NCI-H524 treated with DMSO at 0.1 percent for 48 hours (cell line): ENCODE data around the gene STXBP2.

Source experiments
- DNase-seq: peaks from one replicate; lab custom pipeline; 2025; lab: John Stamatoyannopoulos, UW

Gene STXBP2

DNA sequence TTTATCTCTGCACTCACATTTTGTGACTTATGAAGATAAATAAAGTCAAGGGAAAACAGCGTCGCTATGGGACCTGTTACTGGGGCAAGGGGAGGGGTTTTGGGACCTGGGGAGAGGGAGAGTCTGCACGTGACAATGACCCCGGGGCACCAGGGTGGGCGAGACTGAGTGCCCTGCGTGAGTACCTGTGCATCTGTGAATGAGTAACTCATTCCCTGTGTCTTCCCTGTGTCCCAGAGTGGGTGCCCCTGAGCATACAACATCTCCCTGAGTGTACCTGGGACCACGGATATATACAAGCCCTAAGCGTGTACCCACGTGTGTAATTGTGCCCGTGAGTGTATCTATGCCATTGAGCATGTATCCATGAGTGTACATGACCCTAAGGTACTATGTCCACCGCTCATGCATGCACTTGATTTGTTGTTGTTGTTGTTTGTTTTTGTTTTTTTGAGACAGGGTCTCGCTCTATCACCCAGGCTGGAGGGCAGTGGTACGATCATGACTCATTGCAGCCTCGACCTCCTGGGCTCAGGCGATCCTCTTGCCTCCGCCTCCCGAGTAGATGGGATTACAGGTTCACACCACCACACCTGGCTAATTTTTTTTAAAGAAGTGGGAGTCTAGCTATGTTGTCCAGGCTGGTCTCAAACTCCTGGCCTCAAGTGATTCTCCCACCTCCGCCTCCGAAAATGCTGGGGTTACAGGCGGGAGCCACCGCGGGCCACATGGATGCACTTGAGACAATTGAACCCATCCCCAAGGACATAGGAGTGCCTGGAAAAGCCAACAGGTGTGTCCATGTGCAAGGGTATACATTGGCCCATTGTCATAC is 43.1 kb downstream of the STXBP2 start:
- no peak for DNase-seq

DNA sequence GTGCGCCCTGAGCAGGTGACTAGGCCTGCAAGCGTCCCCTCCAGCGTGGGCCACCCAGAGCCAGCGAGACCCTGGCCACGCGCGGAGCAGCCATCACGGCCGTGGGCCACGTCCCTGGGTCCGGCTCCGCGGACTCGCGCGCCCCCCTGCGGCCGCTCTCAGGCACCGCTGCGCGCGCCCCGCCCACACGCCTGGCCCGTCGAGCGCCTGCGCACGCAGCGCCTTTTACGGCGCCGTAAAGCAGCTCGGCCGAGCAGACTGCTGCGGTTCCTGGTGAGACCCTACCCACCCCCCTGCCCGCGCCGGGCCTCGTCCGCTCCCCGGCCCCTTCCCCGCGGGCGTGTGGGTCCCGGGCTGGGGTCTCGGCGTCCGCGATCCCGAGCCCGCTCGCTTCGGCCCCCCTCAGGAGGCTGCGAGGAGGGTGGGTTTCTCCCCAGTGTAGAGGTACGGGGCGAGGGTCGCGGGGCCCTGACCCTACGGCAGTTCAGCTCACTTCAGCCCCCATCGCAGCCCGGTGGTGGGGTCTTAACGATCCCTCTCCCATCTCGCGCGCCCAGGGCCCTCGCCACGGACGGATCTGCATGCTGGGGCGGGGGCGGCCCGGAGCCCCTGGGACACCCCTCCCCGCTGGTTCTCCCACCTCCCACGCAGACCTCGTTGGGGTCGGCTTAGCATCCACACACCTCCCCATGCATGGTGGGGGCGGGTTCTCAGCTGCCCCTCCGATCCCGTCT is 43.9 kb downstream of the STXBP2 start, which contains the start of gene TRAPPC5:
Gene TRAPPC5, plus strand, starts transcription at position 228 of the 734 bp plus-strand sequence. CDS start 1,421 bp downstream, outside the sequence.
- DNase-seq = peak; percentile 14

DNA sequence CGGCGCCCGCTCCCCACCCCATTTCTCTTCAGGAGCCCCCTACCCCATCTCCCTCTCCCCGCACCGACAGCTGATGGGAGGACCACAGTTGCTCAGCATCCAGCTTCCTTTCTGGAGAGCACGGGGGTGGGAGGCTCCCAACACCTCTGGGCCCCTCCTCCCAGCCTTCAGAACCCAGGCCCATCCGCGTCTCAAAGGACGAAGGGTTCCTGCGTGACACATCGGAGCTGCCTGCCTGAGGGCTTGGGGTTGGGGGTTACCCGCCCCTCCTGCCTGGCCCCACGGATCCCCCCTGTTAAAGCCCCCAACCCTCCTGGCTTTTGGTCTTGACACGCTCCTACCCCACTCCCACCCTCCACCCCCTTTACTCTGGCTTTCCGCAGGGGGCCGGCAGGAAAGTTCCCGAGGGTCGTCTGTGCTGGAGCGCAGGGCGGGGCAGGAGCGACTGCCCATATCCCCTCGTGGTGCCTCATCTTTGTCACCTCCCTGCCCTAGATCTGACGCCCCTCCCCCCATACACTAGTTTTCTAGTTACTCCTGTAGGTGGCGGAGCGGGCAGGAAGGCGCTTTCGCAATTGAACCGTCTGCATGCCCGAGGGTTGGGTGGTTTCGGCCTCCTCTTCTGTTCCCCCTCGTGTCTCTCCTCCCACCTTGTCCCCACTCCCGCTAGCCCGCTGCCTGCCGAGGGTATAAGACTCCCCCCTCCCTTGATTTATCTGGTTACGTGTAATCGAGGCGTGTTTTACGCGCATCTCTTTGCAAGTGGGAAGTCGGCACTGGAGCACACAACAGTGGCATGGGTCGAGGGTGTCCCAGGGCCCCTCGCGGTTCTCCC is 44.6 kb downstream of the STXBP2 start:
- DNase-seq = no peak

DNA sequence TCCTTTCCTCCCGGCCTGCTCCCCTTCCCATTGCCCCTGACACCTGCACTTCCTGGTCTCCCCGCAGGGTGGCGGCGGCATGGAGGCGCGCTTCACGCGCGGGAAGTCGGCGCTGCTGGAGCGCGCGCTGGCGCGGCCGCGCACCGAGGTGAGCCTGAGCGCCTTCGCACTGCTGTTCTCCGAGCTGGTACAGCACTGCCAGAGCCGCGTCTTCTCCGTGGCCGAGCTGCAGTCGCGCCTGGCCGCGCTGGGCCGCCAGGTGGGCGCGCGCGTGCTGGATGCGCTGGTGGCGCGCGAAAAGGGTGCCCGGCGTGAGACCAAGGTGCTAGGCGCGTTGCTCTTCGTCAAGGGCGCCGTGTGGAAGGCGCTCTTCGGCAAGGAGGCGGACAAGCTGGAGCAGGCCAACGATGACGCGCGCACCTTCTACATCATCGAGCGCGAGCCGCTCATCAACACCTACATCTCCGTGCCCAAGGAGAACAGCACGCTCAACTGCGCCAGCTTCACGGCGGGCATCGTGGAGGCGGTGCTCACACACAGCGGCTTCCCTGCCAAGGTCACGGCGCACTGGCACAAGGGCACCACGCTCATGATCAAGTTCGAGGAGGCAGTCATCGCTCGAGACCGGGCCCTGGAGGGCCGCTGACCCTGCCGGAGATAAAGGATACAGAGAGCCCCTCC is 45.4 kb downstream of the STXBP2 start:
- no peak for DNase-seq

DNA sequence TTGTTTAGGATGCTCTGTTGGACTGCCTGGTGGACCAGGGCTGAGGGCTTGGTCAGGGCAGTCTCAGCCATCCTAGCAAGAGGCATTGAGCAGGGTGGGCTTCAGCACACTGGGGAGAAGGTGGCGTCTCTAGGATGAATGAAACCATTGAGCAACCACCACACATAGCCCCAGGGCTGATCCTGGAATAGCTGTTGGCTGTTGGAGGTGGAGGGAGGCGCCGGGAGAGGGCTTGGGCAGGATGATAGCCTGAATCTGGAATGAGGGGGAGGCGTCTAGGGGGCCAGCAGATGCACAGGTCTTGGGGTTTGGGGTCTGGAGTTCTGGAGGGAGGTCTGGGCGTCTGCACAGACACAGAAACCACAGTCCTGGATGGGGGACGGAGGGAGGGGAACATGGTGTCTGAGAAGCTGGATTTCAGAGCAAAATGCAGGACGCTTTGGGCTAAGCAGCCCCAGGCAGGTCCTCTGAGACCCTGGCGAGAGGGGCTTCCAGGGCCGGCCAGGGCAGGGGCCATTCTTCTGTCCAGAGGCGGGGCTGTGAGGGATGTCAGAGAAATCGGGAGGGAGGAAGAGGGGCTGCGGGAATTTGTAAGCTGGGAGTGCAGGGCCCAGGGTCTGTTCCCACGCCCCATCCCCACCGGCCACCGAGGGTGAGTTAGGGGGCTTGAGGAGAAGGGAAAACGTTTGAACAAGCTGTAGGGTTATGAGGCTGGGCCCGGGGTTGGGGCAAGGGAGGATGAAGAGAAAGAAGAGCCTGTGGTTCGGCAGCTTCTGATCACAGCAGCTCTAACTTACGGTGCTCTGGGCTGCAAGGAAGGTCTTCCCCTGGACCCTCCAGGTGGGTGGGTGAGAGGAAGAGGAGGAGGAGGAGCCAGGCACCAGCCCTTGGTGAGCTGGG is 48.9 kb downstream of the STXBP2 start:
- DNase-seq = no peak

DNA sequence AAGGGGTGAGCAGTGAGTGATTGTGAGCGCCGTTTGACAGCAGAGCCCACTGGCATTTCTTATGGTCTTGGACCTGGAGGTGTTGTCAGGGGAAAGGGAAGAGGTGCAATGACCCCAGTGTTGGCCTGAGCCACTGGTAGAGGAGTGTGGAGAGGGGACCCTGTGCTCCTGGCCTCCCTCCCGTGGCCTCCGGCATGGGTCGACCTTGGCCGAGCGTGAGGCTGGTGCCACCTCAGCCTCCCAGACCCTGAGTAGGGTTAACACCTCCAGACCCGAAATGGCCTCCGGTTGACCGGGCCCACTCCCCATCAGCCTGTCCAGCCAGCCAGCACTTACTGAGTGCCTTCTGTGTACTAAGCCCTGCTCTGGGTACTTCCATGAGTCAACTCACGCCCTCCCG is 50.3 kb downstream of the STXBP2 start:
- no peak for DNase-seq

DNA sequence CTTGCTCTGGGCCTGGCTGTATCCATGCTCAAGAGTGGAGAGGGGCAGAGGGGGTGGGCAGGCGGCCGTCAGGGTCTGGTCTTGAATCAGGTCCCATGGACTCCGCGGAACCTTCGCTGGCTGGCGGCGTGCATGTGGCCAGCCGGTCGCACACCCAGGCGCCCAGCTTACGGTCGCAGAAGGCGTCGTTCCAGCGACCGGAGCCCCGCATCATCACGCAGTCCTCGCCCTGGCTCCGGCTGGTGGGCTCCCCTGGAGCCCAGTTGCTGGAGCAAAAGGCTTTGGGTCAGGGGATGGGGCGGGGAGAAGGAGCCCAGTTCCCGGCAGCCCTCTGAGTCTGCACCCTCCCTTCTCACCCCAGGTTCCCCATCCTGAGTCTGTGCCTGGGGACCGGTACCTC is 52.3 kb downstream of the STXBP2 start:
- no peak for DNase-seq

DNA sequence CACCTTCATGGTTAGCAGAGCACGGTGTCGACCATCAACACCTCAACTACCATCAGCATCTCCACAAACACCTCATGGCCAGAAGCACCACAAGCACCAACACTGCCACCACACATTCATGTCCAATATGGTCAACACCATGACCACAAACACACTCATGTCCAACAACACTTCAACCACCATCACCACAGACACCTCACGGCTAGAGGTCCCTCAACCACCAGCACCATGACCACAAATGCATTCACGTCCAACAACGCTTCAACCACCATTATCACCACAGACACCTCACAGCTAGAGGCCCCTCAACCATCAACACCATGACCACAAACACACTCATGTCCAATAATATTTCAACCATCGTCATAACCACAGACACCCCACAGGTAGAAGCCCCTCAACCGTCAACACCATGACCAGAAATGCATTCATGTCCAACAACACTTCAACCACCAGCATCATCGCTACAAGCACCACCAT is 53.9 kb downstream of the STXBP2 start:
- no peak for DNase-seq

DNA sequence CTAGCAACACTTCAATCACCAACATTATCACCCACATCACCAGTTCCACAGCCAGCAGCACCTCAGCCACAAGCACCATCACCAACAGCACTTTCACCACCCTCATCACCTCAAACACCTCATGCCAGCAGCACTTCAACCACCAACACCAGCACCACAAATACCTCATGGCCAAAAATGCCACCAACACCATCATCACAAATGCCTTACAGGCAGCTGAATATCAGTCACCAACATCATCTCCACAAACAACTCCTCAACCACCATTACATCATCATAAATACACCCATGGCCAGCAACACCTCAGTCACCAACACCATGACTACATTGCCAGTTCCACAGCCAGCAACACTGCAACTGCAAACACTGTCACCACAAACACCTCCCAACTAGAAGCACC is 54.6 kb downstream of the STXBP2 start:
- no peak for DNase-seq

DNA sequence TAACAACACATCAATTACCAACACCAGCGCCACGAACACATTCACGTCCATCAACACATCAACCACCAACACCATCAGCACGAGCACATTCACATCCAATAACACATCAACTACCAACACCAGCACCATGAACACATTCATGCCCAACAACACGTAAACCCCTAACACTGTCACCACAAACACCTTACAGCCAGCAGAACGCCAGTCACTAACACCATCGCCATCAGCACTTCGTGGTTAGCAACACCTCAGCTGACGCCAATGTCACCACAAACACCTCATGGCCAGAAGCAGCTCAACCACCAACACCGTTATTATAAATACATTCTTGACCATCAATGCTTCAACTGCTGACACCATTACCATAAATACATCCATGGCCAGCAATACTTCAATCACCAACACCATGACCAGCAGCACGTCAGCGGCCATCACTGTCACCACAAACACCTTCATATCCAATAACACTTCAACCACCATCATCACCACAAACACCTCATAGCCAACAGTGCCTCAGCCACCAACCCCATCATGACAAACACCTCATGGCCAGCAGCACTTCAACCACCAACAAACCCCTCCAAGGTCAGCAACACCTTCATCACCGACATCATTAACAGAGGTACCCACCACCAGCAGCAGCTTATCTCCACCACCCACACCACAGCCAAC is 55.6 kb downstream of the STXBP2 start:
- no peak for DNase-seq

DNA sequence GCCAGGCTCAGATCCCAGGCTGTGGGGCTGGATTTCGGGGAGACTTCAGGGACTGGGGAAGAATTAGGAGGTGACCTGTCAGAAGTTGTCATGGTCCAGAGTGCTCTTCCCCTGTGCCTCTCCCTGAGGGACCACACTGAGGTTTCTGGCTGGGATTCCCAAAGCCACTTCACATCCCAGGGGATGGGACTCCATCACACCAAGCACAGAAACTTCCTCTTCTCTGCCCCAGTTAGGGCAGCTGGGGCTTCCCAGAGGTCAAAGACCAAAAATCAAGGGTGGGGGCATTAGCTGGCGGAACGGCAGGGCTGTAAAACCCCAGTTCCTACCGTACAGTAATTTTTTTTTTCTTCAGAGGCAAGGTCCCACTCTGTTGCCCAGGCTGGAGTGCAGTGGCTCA is 57.6 kb downstream of the STXBP2 start:
- no peak for DNase-seq
